ENCODE measurements around the gene CST7. TPM values are rescaled to one million over a fixed set of nuclear protein-coding genes. Genes with fewer than 3 reads are reported as not detected.

The CST7 gene
- polyA plus RNA-seq, 2 of the 4 experiments (the other 2 are of a cell fraction) = not detected

DNA sequence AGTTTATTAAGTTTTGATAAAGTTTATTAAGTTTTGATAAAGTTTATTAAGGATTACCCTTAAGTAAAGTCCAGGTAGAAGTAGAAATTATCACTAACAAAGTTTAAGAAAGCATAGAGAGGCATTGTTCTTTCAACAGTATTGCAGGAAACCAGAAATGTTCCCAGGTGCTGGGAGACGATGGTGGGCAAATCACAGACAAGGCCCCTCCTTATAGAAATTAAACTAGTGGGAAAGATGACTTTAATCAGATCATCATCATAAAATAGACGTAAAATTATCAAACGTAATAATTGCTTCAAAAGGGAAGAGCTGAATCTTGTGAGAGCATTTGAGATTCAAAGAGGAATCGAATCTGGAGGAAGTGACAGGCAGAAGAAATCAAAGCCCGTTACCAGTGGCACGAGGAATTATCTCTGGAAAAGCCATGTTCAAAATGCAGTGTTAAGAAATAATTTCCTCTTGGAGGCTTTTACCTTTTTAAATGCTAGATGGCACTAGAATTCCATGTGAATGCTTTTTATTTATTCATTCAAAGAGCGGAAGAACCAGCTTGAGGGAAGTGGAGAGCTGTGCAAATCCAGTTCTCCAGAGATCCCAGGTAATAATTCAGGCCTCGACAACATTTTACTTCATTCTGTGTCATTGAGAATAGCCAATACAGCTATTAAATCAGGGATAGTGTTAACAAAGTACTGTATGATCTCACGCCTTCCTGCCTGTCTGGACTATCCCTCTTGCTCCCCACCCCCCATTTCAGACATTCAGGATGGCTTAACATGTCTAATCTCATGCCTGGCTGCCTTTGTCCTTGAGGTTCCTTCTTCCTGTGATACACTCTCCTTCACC is 44.5 kb downstream of the CST7 start:
- ChIA-PET CTCF (interaction anchor here (0.6 to 9.1 kb wide), 74 partner anchors 10 to 1056 kb away, joined by 3 to 130 read pairs (median 5); partner anchors contain the start of genes ACSS1, ENTPD6, GINS1 and PYGB), POLR2A (interaction anchor here (0.7 to 2.2 kb wide), 7 partner anchors 72 to 414 kb away, joined by 3 to 7 read pairs (median 3); partner anchors contain the start of genes GINS1 and PYGB)
- Histone ChIP-seq H3K9me3 (no peaks in the 10 kb centered on the region), H3K4me2 (peak overlapping the region; percentile 76), H3K4me3 (peak overlapping the region; percentile 85), H3K27ac (peak overlapping the region; percentile 86 to 95), H3K4me1 (peaks cover 40% of the 10 kb centered on the region)
- TF ChIP-seq, protein P1, sequence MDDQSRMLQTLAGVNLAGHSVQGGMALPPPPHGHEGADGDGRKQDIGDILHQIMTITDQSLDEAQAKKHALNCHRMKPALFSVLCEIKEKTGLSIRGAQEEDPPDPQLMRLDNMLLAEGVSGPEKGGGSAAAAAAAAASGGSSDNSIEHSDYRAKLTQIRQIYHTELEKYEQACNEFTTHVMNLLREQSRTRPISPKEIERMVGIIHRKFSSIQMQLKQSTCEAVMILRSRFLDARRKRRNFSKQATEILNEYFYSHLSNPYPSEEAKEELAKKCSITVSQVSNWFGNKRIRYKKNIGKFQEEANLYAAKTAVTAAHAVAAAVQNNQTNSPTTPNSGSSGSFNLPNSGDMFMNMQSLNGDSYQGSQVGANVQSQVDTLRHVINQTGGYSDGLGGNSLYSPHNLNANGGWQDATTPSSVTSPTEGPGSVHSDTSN (IDR thresholded peaks at IDR 0.05) = no peak
- 0 out of 5 replicates have a peak, but pooled peaks of 1 of the 2 experiments have one; percentile 21 for TF ChIP-seq JUN (IDR thresholded peaks at IDR 0.05)
- peak; percentile 60 for TF ChIP-seq SMC3 (IDR thresholded peaks at IDR 0.05)
- peak; percentile 74 to 82 for TF ChIP-seq RAD21 (conservative IDR thresholded peaks at IDR 0.05 in 1 of 2, IDR thresholded peaks at IDR 0.05 in 1 of 2)
- TF ChIP-seq, protein P2, sequence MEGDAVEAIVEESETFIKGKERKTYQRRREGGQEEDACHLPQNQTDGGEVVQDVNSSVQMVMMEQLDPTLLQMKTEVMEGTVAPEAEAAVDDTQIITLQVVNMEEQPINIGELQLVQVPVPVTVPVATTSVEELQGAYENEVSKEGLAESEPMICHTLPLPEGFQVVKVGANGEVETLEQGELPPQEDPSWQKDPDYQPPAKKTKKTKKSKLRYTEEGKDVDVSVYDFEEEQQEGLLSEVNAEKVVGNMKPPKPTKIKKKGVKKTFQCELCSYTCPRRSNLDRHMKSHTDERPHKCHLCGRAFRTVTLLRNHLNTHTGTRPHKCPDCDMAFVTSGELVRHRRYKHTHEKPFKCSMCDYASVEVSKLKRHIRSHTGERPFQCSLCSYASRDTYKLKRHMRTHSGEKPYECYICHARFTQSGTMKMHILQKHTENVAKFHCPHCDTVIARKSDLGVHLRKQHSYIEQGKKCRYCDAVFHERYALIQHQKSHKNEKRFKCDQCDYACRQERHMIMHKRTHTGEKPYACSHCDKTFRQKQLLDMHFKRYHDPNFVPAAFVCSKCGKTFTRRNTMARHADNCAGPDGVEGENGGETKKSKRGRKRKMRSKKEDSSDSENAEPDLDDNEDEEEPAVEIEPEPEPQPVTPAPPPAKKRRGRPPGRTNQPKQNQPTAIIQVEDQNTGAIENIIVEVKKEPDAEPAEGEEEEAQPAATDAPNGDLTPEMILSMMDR (IDR thresholded peaks at IDR 0.05) = peak; percentile 76
- TF ChIP-seq HOXB5 (CRISPR knock-in tag; IDR thresholded peaks at IDR 0.05) = no peak
- peak; percentile 23 for FAIRE-seq
- WGBS (ENCODE audit: missing lambda C conversion rate) = 24% methylated on average over 9 of the region's 9 CpGs
- ATAC-seq = peak; percentile 21 to 27; a peak in 5 of 6 replicates
- peak; percentile 71 for DNase-seq (ENCODE audit: low read depth in 1 of 2, low spot score in 1 of 2)

DNA sequence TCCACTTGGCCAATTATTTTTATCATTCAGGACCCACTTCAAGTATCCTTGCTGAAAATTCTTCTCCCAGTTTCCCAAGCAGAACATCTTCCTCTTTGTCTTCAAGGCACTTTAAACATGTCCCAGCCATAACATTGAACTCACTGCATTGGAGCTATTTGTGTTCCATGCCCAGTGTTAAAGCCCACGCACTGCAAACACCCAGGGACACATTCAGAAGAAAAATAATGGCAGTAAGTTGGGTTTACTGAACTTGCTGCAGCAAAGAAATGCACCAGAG is 45.1 kb downstream of the CST7 start:
- POLR2A ChIA-PET = interaction anchor here (0.9 to 2.2 kb wide), 3 partner anchors 71 to 404 kb away, joined by 3 to 7 read pairs (median 3); no protein-coding TSS in a partner anchor
- no peak for TF ChIP-seq ZNF302 (CRISPR knock-in tag; IDR thresholded peaks at IDR 0.05)
- TF ChIP-seq JUN (IDR thresholded peaks at IDR 0.05) = no peak
- TF ChIP-seq, protein P3, sequence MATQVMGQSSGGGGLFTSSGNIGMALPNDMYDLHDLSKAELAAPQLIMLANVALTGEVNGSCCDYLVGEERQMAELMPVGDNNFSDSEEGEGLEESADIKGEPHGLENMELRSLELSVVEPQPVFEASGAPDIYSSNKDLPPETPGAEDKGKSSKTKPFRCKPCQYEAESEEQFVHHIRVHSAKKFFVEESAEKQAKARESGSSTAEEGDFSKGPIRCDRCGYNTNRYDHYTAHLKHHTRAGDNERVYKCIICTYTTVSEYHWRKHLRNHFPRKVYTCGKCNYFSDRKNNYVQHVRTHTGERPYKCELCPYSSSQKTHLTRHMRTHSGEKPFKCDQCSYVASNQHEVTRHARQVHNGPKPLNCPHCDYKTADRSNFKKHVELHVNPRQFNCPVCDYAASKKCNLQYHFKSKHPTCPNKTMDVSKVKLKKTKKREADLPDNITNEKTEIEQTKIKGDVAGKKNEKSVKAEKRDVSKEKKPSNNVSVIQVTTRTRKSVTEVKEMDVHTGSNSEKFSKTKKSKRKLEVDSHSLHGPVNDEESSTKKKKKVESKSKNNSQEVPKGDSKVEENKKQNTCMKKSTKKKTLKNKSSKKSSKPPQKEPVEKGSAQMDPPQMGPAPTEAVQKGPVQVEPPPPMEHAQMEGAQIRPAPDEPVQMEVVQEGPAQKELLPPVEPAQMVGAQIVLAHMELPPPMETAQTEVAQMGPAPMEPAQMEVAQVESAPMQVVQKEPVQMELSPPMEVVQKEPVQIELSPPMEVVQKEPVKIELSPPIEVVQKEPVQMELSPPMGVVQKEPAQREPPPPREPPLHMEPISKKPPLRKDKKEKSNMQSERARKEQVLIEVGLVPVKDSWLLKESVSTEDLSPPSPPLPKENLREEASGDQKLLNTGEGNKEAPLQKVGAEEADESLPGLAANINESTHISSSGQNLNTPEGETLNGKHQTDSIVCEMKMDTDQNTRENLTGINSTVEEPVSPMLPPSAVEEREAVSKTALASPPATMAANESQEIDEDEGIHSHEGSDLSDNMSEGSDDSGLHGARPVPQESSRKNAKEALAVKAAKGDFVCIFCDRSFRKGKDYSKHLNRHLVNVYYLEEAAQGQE (IDR thresholded peaks at IDR 0.05) = no peak
- TF ChIP-seq MYC (IDR thresholded peaks at IDR 0.05; ENCODE audit: borderline replicate concordance, low read length) = no peak
- TF ChIP-seq RNF2 (IDR thresholded peaks at IDR 0.05; ENCODE audit: borderline replicate concordance, low read depth) = no peak
- TF ChIP-seq, protein P4, sequence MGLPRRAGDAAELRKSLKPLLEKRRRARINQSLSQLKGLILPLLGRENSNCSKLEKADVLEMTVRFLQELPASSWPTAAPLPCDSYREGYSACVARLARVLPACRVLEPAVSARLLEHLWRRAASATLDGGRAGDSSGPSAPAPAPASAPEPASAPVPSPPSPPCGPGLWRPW (IDR thresholded peaks at IDR 0.05) = no peak
- no peak for TF ChIP-seq FOSL2 (IDR thresholded peaks at IDR 0.05)
- no peak for TF ChIP-seq FOSL2 (CRISPR knock-in tag; IDR thresholded peaks at IDR 0.05)
- Histone ChIP-seq H3K4me2 (peak overlapping the region; percentile 76), H3K9me3 (no peaks in the 10 kb centered on the region), H3K4me3 (no peak overlapping the region), H3K27ac (peak overlapping the region; percentile 86 to 95; a peak in 2 of 6 replicates), H3K4me1 (peaks cover 40% of the 10 kb centered on the region)
- ATAC-seq (no peak), DNase-seq (ENCODE audit: low read depth in 1 of 2, low spot score in 1 of 2) (no peak), FAIRE-seq (no peak)
- WGBS (ENCODE audit: missing lambda C conversion rate) = 38% methylated on average over 1 of the region's 1 CpG
- CTCF ChIA-PET = interaction anchor here (0.6 to 9.1 kb wide), 74 partner anchors 11 to 1057 kb away, joined by 3 to 130 read pairs (median 5); partner anchors contain the start of genes ACSS1, ENTPD6, GINS1 and PYGB
